ENCODE measurements around the gene TRMT1L.

Gene TRMT1L

GRCh38 chr1:185087746-185088145 is 69.0 kb downstream of the TRMT1L start:
- Histone ChIP-seq H3K9me3 (ENCODE audit: control insufficient read depth in 5 of 5, low read length in 5 of 5) (no peaks in the 10 kb centered on the region), H3K9ac (ENCODE audit: low read length in 5 of 5) (no peak overlapping the region), H3K36me3 (ENCODE audit: control insufficient read depth in 5 of 5, insufficient read depth in 5 of 5, low read length in 5 of 5) (peaks cover 9 to 26% (median 11%) of the 10 kb centered on the region in 5 donors), H3K27ac (ENCODE audit: low read depth, low read length) (no peak overlapping the region), H3K4me3 (ENCODE audit: low read depth in 1 of 5, low read length in 5 of 5) (no peak overlapping the region), H3K27me3 (ENCODE audit: control insufficient read depth in 5 of 5, insufficient read depth in 4 of 5, low read length in 5 of 5) (no peaks in the 10 kb centered on the region), H3K4me1 (ENCODE audit: control insufficient read depth in 5 of 5, insufficient read depth in 5 of 5, low read length in 5 of 5) (no peaks in the 10 kb centered on the region)

GRCh38 chr1:185087101-185087500 is 69.7 kb downstream of the TRMT1L start:
- Histone ChIP-seq H3K9me3 (ENCODE audit: control insufficient read depth in 5 of 5, low read length in 5 of 5) (no peaks in the 10 kb centered on the region), H3K4me3 (ENCODE audit: low read depth in 1 of 5, low read length in 5 of 5) (no peak overlapping the region), H3K4me1 (ENCODE audit: control insufficient read depth in 5 of 5, insufficient read depth in 5 of 5, low read length in 5 of 5) (no peaks in the 10 kb centered on the region), H3K27me3 (ENCODE audit: control insufficient read depth in 5 of 5, insufficient read depth in 4 of 5, low read length in 5 of 5) (no peaks in the 10 kb centered on the region), H3K36me3 (ENCODE audit: control insufficient read depth in 5 of 5, insufficient read depth in 5 of 5, low read length in 5 of 5) (peaks cover 9 to 22% (median 11%) of the 10 kb centered on the region in 5 donors), H3K9ac (ENCODE audit: low read length in 5 of 5) (no peak overlapping the region), H3K27ac (ENCODE audit: low read depth, low read length) (no peak overlapping the region)

GRCh38 chr1:185083818-185084217 is 72.9 kb downstream of the TRMT1L start:
- Histone ChIP-seq H3K9ac (ENCODE audit: low read length in 5 of 5) (no peak overlapping the region), H3K4me3 (ENCODE audit: low read depth in 1 of 5, low read length in 5 of 5) (no peak overlapping the region), H3K27me3 (ENCODE audit: control insufficient read depth in 5 of 5, insufficient read depth in 4 of 5, low read length in 5 of 5) (no peaks in the 10 kb centered on the region), H3K4me1 (ENCODE audit: control insufficient read depth in 5 of 5, insufficient read depth in 5 of 5, low read length in 5 of 5) (no peaks in the 10 kb centered on the region), H3K36me3 (ENCODE audit: control insufficient read depth in 5 of 5, insufficient read depth in 5 of 5, low read length in 5 of 5) (peaks cover 2 to 12% (median 5%) of the 10 kb centered on the region in 5 donors), H3K9me3 (ENCODE audit: control insufficient read depth in 5 of 5, low read length in 5 of 5) (no peaks in the 10 kb centered on the region), H3K27ac (ENCODE audit: low read depth, low read length) (no peak overlapping the region)

- H3K9me3 ChIP-seq (ENCODE audit: control insufficient read depth in 5 of 5, low read length in 5 of 5): no peaks in the 10 kb centered on the region
- no peaks in the 10 kb centered on the region for H3K36me3 ChIP-seq (ENCODE audit: control insufficient read depth in 5 of 5, insufficient read depth in 5 of 5, low read length in 5 of 5)
- no peaks in the 10 kb centered on the region for H3K4me1 ChIP-seq (ENCODE audit: control insufficient read depth in 5 of 5, insufficient read depth in 5 of 5, low read length in 5 of 5)
- no peak overlapping the region for H3K4me3 ChIP-seq (ENCODE audit: low read depth in 1 of 5, low read length in 5 of 5)
- H3K27me3 ChIP-seq (ENCODE audit: control insufficient read depth in 5 of 5, insufficient read depth in 4 of 5, low read length in 5 of 5): no peaks in the 10 kb centered on the region
- no peak overlapping the region for H3K9ac ChIP-seq (ENCODE audit: low read length in 5 of 5)
- H3K27ac ChIP-seq (ENCODE audit: low read depth, low read length): no peak overlapping the region
These were observed 76.3 kb downstream of the TRMT1L start for GRCh38 chr1:185080422-185080821.

GRCh38 chr1:185077374-185077773 is 79.4 kb downstream of the TRMT1L start:
- Histone ChIP-seq H3K9me3 (ENCODE audit: control insufficient read depth in 5 of 5, low read length in 5 of 5) (no peaks in the 10 kb centered on the region), H3K9ac (ENCODE audit: low read length in 5 of 5) (no peak overlapping the region), H3K27me3 (ENCODE audit: control insufficient read depth in 5 of 5, insufficient read depth in 4 of 5, low read length in 5 of 5) (no peaks in the 10 kb centered on the region), H3K4me3 (ENCODE audit: low read depth in 1 of 5, low read length in 5 of 5) (no peak overlapping the region), H3K27ac (ENCODE audit: low read depth, low read length) (no peak overlapping the region), H3K36me3 (ENCODE audit: control insufficient read depth in 5 of 5, insufficient read depth in 5 of 5, low read length in 5 of 5) (no peaks in the 10 kb centered on the region), H3K4me1 (ENCODE audit: control insufficient read depth in 5 of 5, insufficient read depth in 5 of 5, low read length in 5 of 5) (no peaks in the 10 kb centered on the region)

- Histone ChIP-seq H3K27me3 (ENCODE audit: control insufficient read depth in 5 of 5, insufficient read depth in 4 of 5, low read length in 5 of 5) (no peaks in the 10 kb centered on the region), H3K36me3 (ENCODE audit: control insufficient read depth in 5 of 5, insufficient read depth in 5 of 5, low read length in 5 of 5) (no peaks in the 10 kb centered on the region), H3K9ac (ENCODE audit: low read length in 5 of 5) (no peak overlapping the region), H3K9me3 (ENCODE audit: control insufficient read depth in 5 of 5, low read length in 5 of 5) (no peaks in the 10 kb centered on the region), H3K4me1 (ENCODE audit: control insufficient read depth in 5 of 5, insufficient read depth in 5 of 5, low read length in 5 of 5) (no peaks in the 10 kb centered on the region), H3K4me3 (ENCODE audit: low read depth in 1 of 5, low read length in 5 of 5) (no peak overlapping the region), H3K27ac (ENCODE audit: low read depth, low read length) (no peak overlapping the region)
These were observed 81.3 kb downstream of the TRMT1L start for GRCh38 chr1:185075476-185075875.

- Histone ChIP-seq H3K36me3 (ENCODE audit: control insufficient read depth in 5 of 5, insufficient read depth in 5 of 5, low read length in 5 of 5) (no peaks in the 10 kb centered on the region), H3K4me1 (ENCODE audit: control insufficient read depth in 5 of 5, insufficient read depth in 5 of 5, low read length in 5 of 5) (no peaks in the 10 kb centered on the region), H3K27ac (ENCODE audit: low read depth, low read length) (no peak overlapping the region), H3K27me3 (ENCODE audit: control insufficient read depth in 5 of 5, insufficient read depth in 4 of 5, low read length in 5 of 5) (no peaks in the 10 kb centered on the region), H3K4me3 (ENCODE audit: low read depth in 1 of 5, low read length in 5 of 5) (no peak overlapping the region), H3K9me3 (ENCODE audit: control insufficient read depth in 5 of 5, low read length in 5 of 5) (no peaks in the 10 kb centered on the region), H3K9ac (ENCODE audit: low read length in 5 of 5) (no peak overlapping the region)
These were observed 82.4 kb downstream of the TRMT1L start for GRCh38 chr1:185074307-185074706.

GRCh38 chr1:185073725-185074124 is 83.0 kb downstream of the TRMT1L start:
- H3K9me3 ChIP-seq (ENCODE audit: control insufficient read depth in 5 of 5, low read length in 5 of 5): no peaks in the 10 kb centered on the region
- no peak overlapping the region for H3K9ac ChIP-seq (ENCODE audit: low read length in 5 of 5)
- H3K27ac ChIP-seq (ENCODE audit: low read depth, low read length): no peak overlapping the region
- H3K4me3 ChIP-seq (ENCODE audit: low read depth in 1 of 5, low read length in 5 of 5): no peak overlapping the region
- peaks cover 0 to 2% (median 0%) of the 10 kb centered on the region in 5 donors for H3K4me1 ChIP-seq (ENCODE audit: control insufficient read depth in 5 of 5, insufficient read depth in 5 of 5, low read length in 5 of 5)
- no peaks in the 10 kb centered on the region for H3K27me3 ChIP-seq (ENCODE audit: control insufficient read depth in 5 of 5, insufficient read depth in 4 of 5, low read length in 5 of 5)
- no peaks in the 10 kb centered on the region for H3K36me3 ChIP-seq (ENCODE audit: control insufficient read depth in 5 of 5, insufficient read depth in 5 of 5, low read length in 5 of 5)

GRCh38 chr1:185070051-185070450 is 86.7 kb downstream of the TRMT1L start:
- Histone ChIP-seq H3K9me3 (ENCODE audit: control insufficient read depth in 5 of 5, low read length in 5 of 5) (peaks cover 0 to under 1% (median 0%) of the 10 kb centered on the region in 5 donors), H3K36me3 (ENCODE audit: control insufficient read depth in 5 of 5, insufficient read depth in 5 of 5, low read length in 5 of 5) (peaks cover 0 to 4% (median 0%) of the 10 kb centered on the region in 5 donors), H3K4me3 (ENCODE audit: low read depth in 1 of 5, low read length in 5 of 5) (no peak overlapping the region), H3K27ac (ENCODE audit: low read depth, low read length) (no peak overlapping the region), H3K9ac (ENCODE audit: low read length in 5 of 5) (no peak overlapping the region), H3K4me1 (ENCODE audit: control insufficient read depth in 5 of 5, insufficient read depth in 5 of 5, low read length in 5 of 5) (peaks cover 0 to 8% (median 5%) of the 10 kb centered on the region in 5 donors), H3K27me3 (ENCODE audit: control insufficient read depth in 5 of 5, insufficient read depth in 4 of 5, low read length in 5 of 5) (no peaks in the 10 kb centered on the region)

- Histone ChIP-seq H3K4me3 (ENCODE audit: low read depth in 1 of 5, low read length in 5 of 5) (no peak overlapping the region), H3K4me1 (ENCODE audit: control insufficient read depth in 5 of 5, insufficient read depth in 5 of 5, low read length in 5 of 5) (peaks cover 0 to 8% (median 5%) of the 10 kb centered on the region in 5 donors), H3K27me3 (ENCODE audit: control insufficient read depth in 5 of 5, insufficient read depth in 4 of 5, low read length in 5 of 5) (no peaks in the 10 kb centered on the region), H3K36me3 (ENCODE audit: control insufficient read depth in 5 of 5, insufficient read depth in 5 of 5, low read length in 5 of 5) (peaks cover 0 to 4% (median 0%) of the 10 kb centered on the region in 5 donors), H3K9ac (ENCODE audit: low read length in 5 of 5) (no peak overlapping the region), H3K27ac (ENCODE audit: low read depth, low read length) (no peak overlapping the region), H3K9me3 (ENCODE audit: control insufficient read depth in 5 of 5, low read length in 5 of 5) (peaks cover 0 to 3% (median 0%) of the 10 kb centered on the region in 5 donors)
These were observed 87.5 kb downstream of the TRMT1L start for GRCh38 chr1:185069202-185069772.

All from subcutaneous abdominal adipose tissue (tissue), 5 donors.